Medulla oblongata (tissue), 1 donor: Measurements from ENCODE around the gene PSMC1.

Experiments used
- DNase-seq: peaks from one replicate; pipeline ENCODE4 v3.0.0-alpha.2; 2015; ENCODE audit errors: extremely low spot score

PSMC1 gene

GRCh38 chr14:90276646-90277367 lies 20.5 kb downstream of the PSMC1 start:
- no peak for DNase-seq

GRCh38 chr14:90277581-90278198 lies 21.3 kb downstream of the PSMC1 start:
- no peak for DNase-seq

GRCh38 chr14:90278199-90279175 lies 22.1 kb downstream of the PSMC1 start:
- DNase-seq, result peak; percentile 70

GRCh38 chr14:90280096-90280495 lies 23.7 kb downstream of the PSMC1 start:
- no peak for DNase-seq

GRCh38 chr14:90281261-90281660 lies 24.9 kb downstream of the PSMC1 start:
- DNase-seq, result no peak

- DNase-seq, result no peak
These were observed 25.4 kb downstream of the PSMC1 start for GRCh38 chr14:90281756-90282155.

GRCh38 chr14:90287791-90288190 lies 31.4 kb downstream of the PSMC1 start:
- no peak for DNase-seq

- peak; percentile 37 for DNase-seq
These were observed 32.5 kb downstream of the PSMC1 start for GRCh38 chr14:90288651-90289355.

- DNase-seq, result no peak
These were observed 34.1 kb downstream of the PSMC1 start for GRCh38 chr14:90290337-90291011.

GRCh38 chr14:90291699-90292098 lies 35.3 kb downstream of the PSMC1 start:
- DNase-seq, result no peak

GRCh38 chr14:90293766-90294730 lies 37.7 kb downstream of the PSMC1 start:
- no peak for DNase-seq

GRCh38 chr14:90294872-90295271 lies 38.5 kb downstream of the PSMC1 start:
- no peak for DNase-seq

GRCh38 chr14:90295870-90296516 lies 39.6 kb downstream of the PSMC1 start:
- DNase-seq, result peak; percentile 50

- no peak for DNase-seq
These were observed 40.3 kb downstream of the PSMC1 start for GRCh38 chr14:90296641-90297040.

- no peak for DNase-seq
These were observed 41.7 kb downstream of the PSMC1 start for GRCh38 chr14:90297876-90298629.

GRCh38 chr14:90299408-90299807 lies 43.1 kb downstream of the PSMC1 start:
- DNase-seq, result no peak

- DNase-seq, result no peak
These were observed 44.3 kb downstream of the PSMC1 start for GRCh38 chr14:90300611-90301047.

- no peak for DNase-seq
These were observed 44.8 kb downstream of the PSMC1 start for GRCh38 chr14:90301122-90301521.

- DNase-seq, result peak; percentile 88
These were observed 45.3 kb downstream of the PSMC1 start for GRCh38 chr14:90301668-90302090.
